ENCODE results near the gene SUGCT. TPM values are rescaled to one million over a fixed set of nuclear protein-coding genes. Genes with fewer than 3 reads are reported as not detected.

SUGCT gene
- total RNA-seq, 1 experiment from 2014 or later: 4.6 TPM

GRCh38 chr7:40490603-40490924, 355.8 kb downstream of the SUGCT start (continued):
- no peak for TF ChIP-seq MXD4 (CRISPR knock-in tag; IDR thresholded peaks at IDR 0.05; ENCODE audit: borderline replicate concordance)
- TF ChIP-seq ZBTB21 (CRISPR knock-in tag; IDR thresholded peaks at IDR 0.05; ENCODE audit: borderline replicate concordance): no peak
- no peak for TF ChIP-seq ARID4B (CRISPR knock-in tag; IDR thresholded peaks at IDR 0.05; ENCODE audit: borderline replicate concordance)
- no peak for TF ChIP-seq TEAD4 (CRISPR knock-in tag; IDR thresholded peaks at IDR 0.05)

DNA sequence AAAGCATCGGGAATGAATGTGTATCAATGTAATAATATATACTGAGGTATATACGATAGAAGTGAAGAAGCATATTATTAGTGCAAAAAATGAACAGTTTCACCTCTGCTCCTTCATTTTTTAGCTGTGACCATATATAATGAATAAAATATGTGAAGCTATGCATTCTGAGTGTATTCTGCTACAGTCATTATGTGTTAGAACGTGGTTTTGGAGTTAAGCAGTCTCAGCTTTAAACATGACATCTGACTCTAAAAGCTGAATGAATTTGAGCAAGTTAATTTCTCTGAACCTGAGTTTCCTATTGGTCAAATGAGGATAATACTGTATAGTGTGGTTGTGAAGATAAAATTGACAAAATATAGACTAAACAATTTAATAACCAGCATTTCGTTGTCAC, 358.1 kb downstream of the SUGCT start:
- no peak overlapping the region for H3K27ac Mint-ChIP-seq
- no peak overlapping the region for H3K4me3 Mint-ChIP-seq
- H3K4me1 Mint-ChIP-seq: no peaks in the 10 kb centered on the region
- DNase-seq (ENCODE audit: low spot score) (no peak), ATAC-seq (no peak)
- ChIA-PET CTCF (interaction anchor here (0.9 kb wide), 1 partner anchor 14 kb away, joined by 4 read pairs; no protein-coding TSS in a partner anchor), POLR2A (no interaction called here)
- TF ChIP-seq, protein P1, sequence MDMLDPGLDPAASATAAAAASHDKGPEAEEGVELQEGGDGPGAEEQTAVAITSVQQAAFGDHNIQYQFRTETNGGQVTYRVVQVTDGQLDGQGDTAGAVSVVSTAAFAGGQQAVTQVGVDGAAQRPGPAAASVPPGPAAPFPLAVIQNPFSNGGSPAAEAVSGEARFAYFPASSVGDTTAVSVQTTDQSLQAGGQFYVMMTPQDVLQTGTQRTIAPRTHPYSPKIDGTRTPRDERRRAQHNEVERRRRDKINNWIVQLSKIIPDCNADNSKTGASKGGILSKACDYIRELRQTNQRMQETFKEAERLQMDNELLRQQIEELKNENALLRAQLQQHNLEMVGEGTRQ (CRISPR knock-in tag; IDR thresholded peaks at IDR 0.05): no peak
- TF ChIP-seq, protein P2, sequence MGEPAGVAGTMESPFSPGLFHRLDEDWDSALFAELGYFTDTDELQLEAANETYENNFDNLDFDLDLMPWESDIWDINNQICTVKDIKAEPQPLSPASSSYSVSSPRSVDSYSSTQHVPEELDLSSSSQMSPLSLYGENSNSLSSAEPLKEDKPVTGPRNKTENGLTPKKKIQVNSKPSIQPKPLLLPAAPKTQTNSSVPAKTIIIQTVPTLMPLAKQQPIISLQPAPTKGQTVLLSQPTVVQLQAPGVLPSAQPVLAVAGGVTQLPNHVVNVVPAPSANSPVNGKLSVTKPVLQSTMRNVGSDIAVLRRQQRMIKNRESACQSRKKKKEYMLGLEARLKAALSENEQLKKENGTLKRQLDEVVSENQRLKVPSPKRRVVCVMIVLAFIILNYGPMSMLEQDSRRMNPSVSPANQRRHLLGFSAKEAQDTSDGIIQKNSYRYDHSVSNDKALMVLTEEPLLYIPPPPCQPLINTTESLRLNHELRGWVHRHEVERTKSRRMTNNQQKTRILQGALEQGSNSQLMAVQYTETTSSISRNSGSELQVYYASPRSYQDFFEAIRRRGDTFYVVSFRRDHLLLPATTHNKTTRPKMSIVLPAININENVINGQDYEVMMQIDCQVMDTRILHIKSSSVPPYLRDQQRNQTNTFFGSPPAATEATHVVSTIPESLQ (CRISPR knock-in tag; IDR thresholded peaks at IDR 0.05): no peak
- no peak for TF ChIP-seq JUN (CRISPR knock-in tag; IDR thresholded peaks at IDR 0.05)
- no peak for TF ChIP-seq GRHL2 (CRISPR knock-in tag; IDR thresholded peaks at IDR 0.05; ENCODE audit: insufficient replicate concordance, severe bottlenecking)
- TF ChIP-seq SOX15 (CRISPR knock-in tag; IDR thresholded peaks at IDR 0.05): no peak
- TF ChIP-seq TP53 (CRISPR knock-in tag; IDR thresholded peaks at IDR 0.05): no peak
- no peak for TF ChIP-seq ZMAT4 (CRISPR knock-in tag; IDR thresholded peaks at IDR 0.05)
- TF ChIP-seq, protein P3, sequence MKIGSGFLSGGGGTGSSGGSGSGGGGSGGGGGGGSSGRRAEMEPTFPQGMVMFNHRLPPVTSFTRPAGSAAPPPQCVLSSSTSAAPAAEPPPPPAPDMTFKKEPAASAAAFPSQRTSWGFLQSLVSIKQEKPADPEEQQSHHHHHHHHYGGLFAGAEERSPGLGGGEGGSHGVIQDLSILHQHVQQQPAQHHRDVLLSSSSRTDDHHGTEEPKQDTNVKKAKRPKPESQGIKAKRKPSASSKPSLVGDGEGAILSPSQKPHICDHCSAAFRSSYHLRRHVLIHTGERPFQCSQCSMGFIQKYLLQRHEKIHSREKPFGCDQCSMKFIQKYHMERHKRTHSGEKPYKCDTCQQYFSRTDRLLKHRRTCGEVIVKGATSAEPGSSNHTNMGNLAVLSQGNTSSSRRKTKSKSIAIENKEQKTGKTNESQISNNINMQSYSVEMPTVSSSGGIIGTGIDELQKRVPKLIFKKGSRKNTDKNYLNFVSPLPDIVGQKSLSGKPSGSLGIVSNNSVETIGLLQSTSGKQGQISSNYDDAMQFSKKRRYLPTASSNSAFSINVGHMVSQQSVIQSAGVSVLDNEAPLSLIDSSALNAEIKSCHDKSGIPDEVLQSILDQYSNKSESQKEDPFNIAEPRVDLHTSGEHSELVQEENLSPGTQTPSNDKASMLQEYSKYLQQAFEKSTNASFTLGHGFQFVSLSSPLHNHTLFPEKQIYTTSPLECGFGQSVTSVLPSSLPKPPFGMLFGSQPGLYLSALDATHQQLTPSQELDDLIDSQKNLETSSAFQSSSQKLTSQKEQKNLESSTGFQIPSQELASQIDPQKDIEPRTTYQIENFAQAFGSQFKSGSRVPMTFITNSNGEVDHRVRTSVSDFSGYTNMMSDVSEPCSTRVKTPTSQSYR (CRISPR knock-in tag; IDR thresholded peaks at IDR 0.05): no peak
- no peak for TF ChIP-seq ARID4B (CRISPR knock-in tag; IDR thresholded peaks at IDR 0.05; ENCODE audit: borderline replicate concordance)
- no peaks in the 10 kb centered on the region for H3K27me3 Mint-ChIP-seq (ENCODE audit: low read depth)
- H3K36me3 Mint-ChIP-seq: no peaks in the 10 kb centered on the region
- H3K9me3 Mint-ChIP-seq: no peaks in the 10 kb centered on the region; the same call in 1 of the 2 replicates
